SK-N-SH (cell line): ENCODE measurements around the gene NMS.

Experiments used
- CHD2 ChIP-seq: fragments of 150-350 bp; IDR thresholded peaks from 2 replicates; pipeline ENCODE4 v1.6.1; 2018; ENCODE audit warnings: low read length; ENCODE audit not compliant: partially characterized antibody
- ELF1 ChIP-seq: IDR thresholded peaks from 2 replicates; pipeline ENCODE4 v1.4.0; 2012
- EZH2phosphoT487 ChIP-seq: fragments of 200-600 bp; sonication (generic); IDR thresholded peaks from 2 replicates; pipeline ENCODE4 v1.6.1; 2017; ENCODE audit warnings: low read depth, mixed run types, mild to moderate bottlenecking, antibody characterized with exemption, moderate library complexity, borderline replicate concordance
- RCOR1 ChIP-seq: fragments of 150-350 bp; IDR thresholded peaks from 2 replicates; pipeline ENCODE4 v1.6.1; 2017; ENCODE audit warnings: antibody characterized with exemption, low read length
- TF ChIP-seq, protein P1 (sequence below): IDR thresholded peaks from 2 replicates; pipeline ENCODE4; 2012
- TF ChIP-seq, protein P2 (sequence below): fragments of 200-600 bp; sonication (generic); IDR thresholded peaks from 2 replicates; pipeline ENCODE4 v1.6.1; 2017; ENCODE audit warnings: antibody characterized with exemption, mild to moderate bottlenecking, moderate library complexity

DNA sequence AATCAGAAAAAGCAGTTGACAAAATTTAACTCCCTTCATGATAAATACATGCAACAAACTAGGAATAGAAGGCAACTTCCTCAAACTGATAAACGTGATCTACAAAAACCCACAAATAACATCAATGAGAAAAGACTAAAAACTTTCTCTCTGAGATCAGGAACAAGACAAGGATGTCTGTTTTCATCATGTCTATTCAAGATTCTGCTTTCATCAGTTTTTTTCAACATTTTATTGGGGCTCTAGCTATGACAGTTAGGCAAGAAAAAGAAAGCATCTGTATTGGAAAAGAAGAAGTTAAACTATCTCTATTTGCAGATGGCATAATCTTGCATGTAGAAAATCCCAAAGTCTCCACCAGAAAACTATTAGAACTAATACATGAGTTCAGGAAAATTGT lies 40.6 kb upstream of the NMS start:
- no peak for TF ChIP-seq CHD2
- TF ChIP-seq, protein P1, sequence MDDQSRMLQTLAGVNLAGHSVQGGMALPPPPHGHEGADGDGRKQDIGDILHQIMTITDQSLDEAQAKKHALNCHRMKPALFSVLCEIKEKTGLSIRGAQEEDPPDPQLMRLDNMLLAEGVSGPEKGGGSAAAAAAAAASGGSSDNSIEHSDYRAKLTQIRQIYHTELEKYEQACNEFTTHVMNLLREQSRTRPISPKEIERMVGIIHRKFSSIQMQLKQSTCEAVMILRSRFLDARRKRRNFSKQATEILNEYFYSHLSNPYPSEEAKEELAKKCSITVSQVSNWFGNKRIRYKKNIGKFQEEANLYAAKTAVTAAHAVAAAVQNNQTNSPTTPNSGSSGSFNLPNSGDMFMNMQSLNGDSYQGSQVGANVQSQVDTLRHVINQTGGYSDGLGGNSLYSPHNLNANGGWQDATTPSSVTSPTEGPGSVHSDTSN: no peak
- no peak for TF ChIP-seq RCOR1
- TF ChIP-seq EZH2phosphoT487: no peak
- no peak for TF ChIP-seq ELF1
- TF ChIP-seq, protein P2, sequence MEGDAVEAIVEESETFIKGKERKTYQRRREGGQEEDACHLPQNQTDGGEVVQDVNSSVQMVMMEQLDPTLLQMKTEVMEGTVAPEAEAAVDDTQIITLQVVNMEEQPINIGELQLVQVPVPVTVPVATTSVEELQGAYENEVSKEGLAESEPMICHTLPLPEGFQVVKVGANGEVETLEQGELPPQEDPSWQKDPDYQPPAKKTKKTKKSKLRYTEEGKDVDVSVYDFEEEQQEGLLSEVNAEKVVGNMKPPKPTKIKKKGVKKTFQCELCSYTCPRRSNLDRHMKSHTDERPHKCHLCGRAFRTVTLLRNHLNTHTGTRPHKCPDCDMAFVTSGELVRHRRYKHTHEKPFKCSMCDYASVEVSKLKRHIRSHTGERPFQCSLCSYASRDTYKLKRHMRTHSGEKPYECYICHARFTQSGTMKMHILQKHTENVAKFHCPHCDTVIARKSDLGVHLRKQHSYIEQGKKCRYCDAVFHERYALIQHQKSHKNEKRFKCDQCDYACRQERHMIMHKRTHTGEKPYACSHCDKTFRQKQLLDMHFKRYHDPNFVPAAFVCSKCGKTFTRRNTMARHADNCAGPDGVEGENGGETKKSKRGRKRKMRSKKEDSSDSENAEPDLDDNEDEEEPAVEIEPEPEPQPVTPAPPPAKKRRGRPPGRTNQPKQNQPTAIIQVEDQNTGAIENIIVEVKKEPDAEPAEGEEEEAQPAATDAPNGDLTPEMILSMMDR: no peak
